Kidney (tissue), 14 donors: ENCODE measurements around the gene TAOK1. TPM values are rescaled to one million over a fixed set of nuclear protein-coding genes. Genes with fewer than 3 reads are reported as not detected.

Experiments
- DNase-seq, 5 donors: peaks; one replicate each; pipeline ENCODE4 v3.0.0-alpha.2; 2013 to 2020
- FAIRE-seq: peaks from 2 replicates; lab custom pipeline; 2012; peaks lifted over from hg19 to GRCh38; lab: Jason Lieb, UNC
- H3K27ac ChIP-seq, 2 donors: one replicate each; pipeline ENCODE4 v1.7.0; 2013; ENCODE audit warnings: low read depth in 2 of 2, low read length in 2 of 2, inconsistent platforms in 1 of 2
- H3K27me3 ChIP-seq: one replicate; pipeline ENCODE4 v1.7.1; 2013; ENCODE audit warnings: low read length, inconsistent platforms; ENCODE audit not compliant: control insufficient read depth, insufficient read depth
- H3K36me3 ChIP-seq, 3 donors: one replicate each; pipeline versions ENCODE4 v1.7.0 to v1.7.1; 2013; ENCODE audit warnings: low read length in 3 of 3, control low read depth in 1 of 3, inconsistent platforms in 1 of 3; ENCODE audit not compliant: insufficient read depth in 3 of 3, control insufficient read depth in 2 of 3
- H3K4me1 ChIP-seq, 3 donors: one replicate each; pipeline versions ENCODE4 v1.7.0 to v1.7.1; 2013; ENCODE audit warnings: low read length in 3 of 3, inconsistent platforms in 1 of 3, low read depth in 1 of 3; ENCODE audit not compliant: control insufficient read depth in 2 of 3, insufficient read depth in 2 of 3
- H3K4me3 ChIP-seq, 3 donors: one replicate each; pipeline versions ENCODE4 v1.7.0 to v1.8.1; 2013; ENCODE audit warnings: low read length in 3 of 3, control low read depth in 1 of 3, inconsistent platforms in 1 of 3
- H3K9ac ChIP-seq, 3 donors: one replicate each; pipeline versions ENCODE4 v1.7.0 to v1.7.1; 2013; ENCODE audit warnings: low read length in 3 of 3, control low read depth in 1 of 3, inconsistent platforms in 1 of 3
- H3K9me3 ChIP-seq, 3 donors: one replicate each; pipeline versions ENCODE4 v1.7.0 to v1.7.1; 2013; ENCODE audit warnings: low read length in 3 of 3, control low read depth in 1 of 3, inconsistent platforms in 1 of 3; ENCODE audit not compliant: control insufficient read depth in 2 of 3, insufficient read depth in 1 of 3
- intact Hi-C: fragments of 100-400 bp; cut with DNase I; formaldehyde crosslinking; loops from one replicate; pipeline ENCODE4 v1.11.1; 2022
- polyA plus RNA-seq: library from polyadenylated mRNA; stranded (reverse); fragments of 350-450 nt; fragmentation: Illumina TruSeq; extraction: RNeasy Lipid Tissue Mini Kit (QIAGEN cat#74804); gene quantifications from one replicate; pipeline ENCODE4 v1.2.3, GENCODE V29; 2014; ENCODE audit warnings: low read depth, low replicate concordance; ENCODE audit not compliant: insufficient read depth
- total RNA-seq: library from RNA; stranded (reverse); fragmentation: NEBNext Ultra II Directional; extraction: Animal tissue kit (Norgen Biotek cat#: 25700); gene quantifications from one replicate; pipeline ENCODE4 v1.2.1, GENCODE V29; 2021
- TF ChIP-seq, protein P1 (sequence below): IDR thresholded peaks from 3 replicates; pipeline ENCODE4 v1.5.1; 2012; ENCODE audit warnings: mild to moderate bottlenecking, moderate library complexity, borderline replicate concordance; ENCODE audit not compliant: insufficient read depth; ENCODE audit errors: extremely low read depth
- donor health status: control.
- donor health status: control.
- donor health status: control.
- donor health status: control.
- donor health status: control.
- donor health status: DM: yes; HTN: yes; CAD: no.
- donor health status: Normal renal cell carcinoma (clear cell type).

Gene TAOK1
- total and polyA plus RNA-seq, 2 donors from 2014 or later = 5.0 to 74.9 TPM

DNA sequence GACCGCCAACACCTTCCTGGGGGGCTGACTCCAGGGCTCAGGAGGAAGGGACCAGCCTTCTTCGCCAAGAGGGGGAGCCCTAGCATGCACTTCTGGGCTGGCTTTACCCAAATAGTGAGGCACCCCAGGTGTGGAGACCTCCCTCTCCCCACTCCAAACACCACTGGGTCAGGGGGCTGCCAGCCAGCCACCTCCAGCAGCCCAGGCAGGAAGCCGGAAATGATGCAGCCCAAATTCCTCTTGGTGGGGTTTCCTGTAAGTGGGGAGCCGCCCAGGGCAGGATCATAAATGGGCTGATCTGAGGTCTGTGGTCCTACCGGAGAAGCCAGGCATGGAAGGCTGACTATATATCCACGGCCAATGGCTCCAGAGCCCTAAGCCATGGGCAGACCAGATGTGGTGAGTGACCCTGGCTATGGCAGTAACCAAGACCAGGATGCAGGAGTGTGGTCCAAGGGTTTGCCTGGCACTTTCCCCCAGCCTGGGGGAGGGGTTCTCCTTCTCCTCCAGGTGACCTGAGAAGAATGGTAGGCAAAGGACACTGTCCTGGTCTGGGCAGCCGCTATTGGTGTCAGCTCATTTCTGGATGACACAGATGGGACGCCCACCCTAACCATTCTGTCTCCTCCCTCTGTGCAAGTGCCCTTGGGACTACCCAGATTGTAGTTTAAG lies 195.1 kb downstream of the TAOK1 start:
- no peak for FAIRE-seq
- TF ChIP-seq, protein P1, sequence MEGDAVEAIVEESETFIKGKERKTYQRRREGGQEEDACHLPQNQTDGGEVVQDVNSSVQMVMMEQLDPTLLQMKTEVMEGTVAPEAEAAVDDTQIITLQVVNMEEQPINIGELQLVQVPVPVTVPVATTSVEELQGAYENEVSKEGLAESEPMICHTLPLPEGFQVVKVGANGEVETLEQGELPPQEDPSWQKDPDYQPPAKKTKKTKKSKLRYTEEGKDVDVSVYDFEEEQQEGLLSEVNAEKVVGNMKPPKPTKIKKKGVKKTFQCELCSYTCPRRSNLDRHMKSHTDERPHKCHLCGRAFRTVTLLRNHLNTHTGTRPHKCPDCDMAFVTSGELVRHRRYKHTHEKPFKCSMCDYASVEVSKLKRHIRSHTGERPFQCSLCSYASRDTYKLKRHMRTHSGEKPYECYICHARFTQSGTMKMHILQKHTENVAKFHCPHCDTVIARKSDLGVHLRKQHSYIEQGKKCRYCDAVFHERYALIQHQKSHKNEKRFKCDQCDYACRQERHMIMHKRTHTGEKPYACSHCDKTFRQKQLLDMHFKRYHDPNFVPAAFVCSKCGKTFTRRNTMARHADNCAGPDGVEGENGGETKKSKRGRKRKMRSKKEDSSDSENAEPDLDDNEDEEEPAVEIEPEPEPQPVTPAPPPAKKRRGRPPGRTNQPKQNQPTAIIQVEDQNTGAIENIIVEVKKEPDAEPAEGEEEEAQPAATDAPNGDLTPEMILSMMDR = no peak
- peak in 1 of 5 donors; percentile 42 for DNase-seq
- H3K4me1 ChIP-seq = peaks cover 0 to 38% (median 20%) of the 10 kb centered on the region in 3 donors
- H3K36me3 ChIP-seq = peaks cover 0 to 6% (median 0%) of the 10 kb centered on the region in 3 donors
- H3K27me3 ChIP-seq = no peaks in the 10 kb centered on the region
- H3K27ac ChIP-seq = peak overlapping the region; percentile 74 to 81
- peak overlapping the region in 2 of 3 donors; percentile 47 to 60 for H3K4me3 ChIP-seq
- peak overlapping the region in 1 of 3 donors; percentile 51 for H3K9ac ChIP-seq
- intact Hi-C loops = no loop called here
- no peaks in the 10 kb centered on the region for H3K9me3 ChIP-seq

DNA sequence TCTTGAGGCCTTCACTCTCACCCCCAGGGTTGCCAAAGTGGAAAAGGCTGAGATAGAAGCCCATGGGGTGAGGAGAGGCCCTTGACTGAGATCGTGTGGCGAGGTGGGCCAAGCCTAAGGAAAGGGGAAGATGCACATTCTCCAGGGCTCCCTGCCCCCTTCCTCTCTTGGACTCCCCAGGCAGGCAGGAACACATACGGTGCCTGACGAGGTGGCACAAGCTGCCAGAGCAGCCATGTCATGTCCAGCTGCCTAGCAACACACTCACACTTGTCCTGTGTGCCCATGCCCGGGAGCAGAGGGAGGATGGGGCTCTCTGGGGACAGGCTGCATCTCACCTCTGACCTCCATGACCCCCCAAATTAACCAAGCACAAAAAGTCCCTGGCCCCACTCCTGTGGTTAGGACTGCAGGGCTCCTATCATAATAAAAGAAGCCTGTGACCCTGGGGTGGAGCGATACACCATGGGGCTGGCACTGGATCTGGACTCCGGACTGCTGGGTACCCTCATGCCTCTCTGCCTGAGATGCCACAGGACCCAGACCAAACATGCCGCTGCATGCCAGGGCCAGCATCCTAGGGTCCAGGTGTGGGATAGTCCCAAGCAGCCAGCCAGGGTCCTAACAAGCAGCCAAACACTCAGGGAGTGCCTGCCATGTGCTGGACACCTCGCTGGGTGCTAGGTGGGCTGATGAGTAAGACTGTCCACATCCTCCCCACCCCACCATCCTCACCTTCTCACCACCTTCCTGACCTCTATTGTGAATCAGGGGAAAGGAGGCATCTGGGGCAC lies 196.7 kb downstream of the TAOK1 start:
- intact Hi-C loops = no loop called here
- Histone ChIP-seq H3K4me3 (no peak overlapping the region), H3K9me3 (no peaks in the 10 kb centered on the region), H3K36me3 (peaks cover 0 to 6% (median 0%) of the 10 kb centered on the region in 3 donors), H3K27ac (no peak overlapping the region), H3K4me1 (peaks cover 0 to 48% (median 26%) of the 10 kb centered on the region in 3 donors), H3K27me3 (no peaks in the 10 kb centered on the region), H3K9ac (no peak overlapping the region)
- TF ChIP-seq, protein P1 = no peak
- DNase-seq = peak in 1 of 5 donors; percentile 41
- no peak for FAIRE-seq

DNA sequence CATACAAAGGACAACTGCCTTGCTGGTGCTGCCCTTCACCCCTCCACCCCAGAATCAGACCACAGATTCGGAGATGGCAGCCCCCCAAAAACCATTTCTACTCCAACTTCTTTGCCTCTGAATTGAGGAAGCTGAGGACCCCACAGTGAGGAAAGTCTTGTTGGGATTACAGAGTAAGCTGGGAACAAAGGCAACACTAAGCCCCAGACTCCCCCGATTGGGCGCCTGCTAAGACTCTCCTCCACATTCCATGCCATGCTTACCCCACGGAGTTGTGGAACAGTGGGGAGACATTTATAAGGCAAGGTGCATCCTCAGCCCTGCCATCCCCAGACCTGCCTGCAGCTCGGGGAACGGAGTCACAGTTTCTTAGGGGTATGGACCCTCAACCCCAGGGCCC lies 197.4 kb downstream of the TAOK1 start:
- H3K9me3 ChIP-seq = no peaks in the 10 kb centered on the region
- DNase-seq (peak in 1 of 5 donors; percentile 35), FAIRE-seq (no peak)
- H3K36me3 ChIP-seq = no peaks in the 10 kb centered on the region
- H3K4me1 ChIP-seq = peaks cover 0 to 55% (median 31%) of the 10 kb centered on the region in 3 donors
- intact Hi-C loops = no loop called here
- H3K27ac ChIP-seq = no peak overlapping the region
- H3K4me3 ChIP-seq = peak overlapping the region in 1 of 3 donors; percentile 79
- H3K27me3 ChIP-seq = no peaks in the 10 kb centered on the region
- TF ChIP-seq, protein P1 = no peak
- H3K9ac ChIP-seq = peak overlapping the region in 1 of 3 donors; percentile 69
